Esophagus squamous epithelium (tissue), 4 donors: ENCODE data around the gene TRAP1.

ENCODE experiments used
- POLR2A ChIP-seq, 4 donors: fragments of 450-650 bp; IDR thresholded peaks; one replicate each; pipeline ENCODE4 v1.6.1; 2017; ENCODE audit warnings: antibody characterized with exemption in 4 of 4, mild to moderate bottlenecking in 4 of 4, moderate library complexity in 3 of 4
- TF ChIP-seq, protein P1 (sequence below), 6 experiments: fragments of 450-650 bp in 4 of 6; fragments of 200-600 bp in 2 of 6; sonication (generic) in 2 of 6; IDR thresholded peaks; one replicate each; pipeline ENCODE4 v1.5.1; 2016 to 2019; ENCODE audit warnings: antibody characterized with exemption in 6 of 6, mild to moderate bottlenecking in 4 of 6, moderate library complexity in 4 of 6

GRCh38 chr16:3736116-3736515, 18.8 kb upstream of the TRAP1 start:
- TF ChIP-seq, protein P1, sequence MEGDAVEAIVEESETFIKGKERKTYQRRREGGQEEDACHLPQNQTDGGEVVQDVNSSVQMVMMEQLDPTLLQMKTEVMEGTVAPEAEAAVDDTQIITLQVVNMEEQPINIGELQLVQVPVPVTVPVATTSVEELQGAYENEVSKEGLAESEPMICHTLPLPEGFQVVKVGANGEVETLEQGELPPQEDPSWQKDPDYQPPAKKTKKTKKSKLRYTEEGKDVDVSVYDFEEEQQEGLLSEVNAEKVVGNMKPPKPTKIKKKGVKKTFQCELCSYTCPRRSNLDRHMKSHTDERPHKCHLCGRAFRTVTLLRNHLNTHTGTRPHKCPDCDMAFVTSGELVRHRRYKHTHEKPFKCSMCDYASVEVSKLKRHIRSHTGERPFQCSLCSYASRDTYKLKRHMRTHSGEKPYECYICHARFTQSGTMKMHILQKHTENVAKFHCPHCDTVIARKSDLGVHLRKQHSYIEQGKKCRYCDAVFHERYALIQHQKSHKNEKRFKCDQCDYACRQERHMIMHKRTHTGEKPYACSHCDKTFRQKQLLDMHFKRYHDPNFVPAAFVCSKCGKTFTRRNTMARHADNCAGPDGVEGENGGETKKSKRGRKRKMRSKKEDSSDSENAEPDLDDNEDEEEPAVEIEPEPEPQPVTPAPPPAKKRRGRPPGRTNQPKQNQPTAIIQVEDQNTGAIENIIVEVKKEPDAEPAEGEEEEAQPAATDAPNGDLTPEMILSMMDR (IDR thresholded peaks at IDR 0.05), result no peak
- no peak for TF ChIP-seq POLR2A (IDR thresholded peaks at IDR 0.05)
